ENCODE data around the gene SLC25A14. TPM values are rescaled to one million over a fixed set of nuclear protein-coding genes. Genes with fewer than 3 reads are reported as not detected.
"Not testable (repeated sequence)": the region's sequence is repeated elsewhere in the genome, so short reads cannot be mapped to it uniquely, and the experiment has no call there.

Gene SLC25A14
- total RNA-seq, 3 donors from 2014 or later (not counting 1 experiment from before 2014, with no cell fraction given), result 17.6 to 20.5 (median 19.0) TPM

- H3K36me3 Mint-ChIP-seq, result no peaks in the 10 kb centered on the region
- Histone ChIP-seq H3K27ac (ENCODE audit: low read length) (peak overlapping the region; percentile 35), H3K9me3 (ENCODE audit: control insufficient read depth, insufficient read depth, low read length) (no peaks in the 10 kb centered on the region), H3K27me3 (ENCODE audit: control insufficient read depth, insufficient read depth, low read length) (no peaks in the 10 kb centered on the region), H3K4me1 (ENCODE audit: control insufficient read depth, insufficient read depth, low read length) (peaks cover 7% of the 10 kb centered on the region), H3K36me3 (ENCODE audit: control insufficient read depth, insufficient read depth, low read length) (no peaks in the 10 kb centered on the region), H3K4me3 (ENCODE audit: low read length) (peak overlapping the region; percentile 63)
- H3K4me1 Mint-ChIP-seq, result peaks cover 8 to 23% of the 10 kb centered on the region in 2 donors
- H3K27me3 Mint-ChIP-seq (ENCODE audit: low read depth in 2 of 2), result peaks cover 0 to 1% of the 10 kb centered on the region in 2 donors
- no peaks in the 10 kb centered on the region for H3K9me3 Mint-ChIP-seq
- 17% methylated on average over 7 of the region's 9 CpGs for WGBS (ENCODE audit: insufficient coverage)
- peak overlapping the region; percentile 93 for H3K4me3 Mint-ChIP-seq
- ATAC-seq (peak in 1 of 3 donors; percentile 1), DNase-seq (no peak)
- TF ChIP-seq CTCF (IDR thresholded peaks at IDR 0.05), result no peak
- intact Hi-C loops (cut with micrococcal nuclease), result no loop called here
- H3K27ac Mint-ChIP-seq, result peak overlapping the region; percentile 85 to 92
Observed at GRCh38 chrX:130340271-130340670, 552 bp downstream of the SLC25A14 start.

GRCh38 chrX:130343411-130343810, 3.7 kb downstream of the SLC25A14 start:
- ATAC-seq, result no peak
- no peak for TF ChIP-seq CTCF (IDR thresholded peaks at IDR 0.05)
- WGBS (ENCODE audit: insufficient coverage), result 100% methylated on average over 1 of the region's 1 CpG

GRCh38 chrX:130347321-130347720, 7.6 kb downstream of the SLC25A14 start:
- TF ChIP-seq CTCF (IDR thresholded peaks at IDR 0.05), result no peak
- Histone ChIP-seq H3K27me3 (ENCODE audit: control insufficient read depth, insufficient read depth, low read length) (no peaks in the 10 kb centered on the region), H3K4me3 (ENCODE audit: low read length) (no peak overlapping the region), H3K36me3 (ENCODE audit: control insufficient read depth, insufficient read depth, low read length) (peaks cover 6% of the 10 kb centered on the region), H3K9me3 (ENCODE audit: control insufficient read depth, insufficient read depth, low read length) (no peaks in the 10 kb centered on the region), H3K27ac (ENCODE audit: low read length) (no peak overlapping the region), H3K4me1 (ENCODE audit: control insufficient read depth, insufficient read depth, low read length) (no peaks in the 10 kb centered on the region)
- no peak for ATAC-seq
- Mint-ChIP-seq H3K4me3 (no peak overlapping the region), H3K27me3 (ENCODE audit: low read depth in 2 of 2) (peaks cover 0 to 7% of the 10 kb centered on the region in 2 donors), H3K27ac (no peak overlapping the region), H3K36me3 (no peaks in the 10 kb centered on the region), H3K4me1 (peaks cover 0 to 6% of the 10 kb centered on the region in 2 donors), H3K9me3 (no peaks in the 10 kb centered on the region)
- DNase-seq, result no peak
- WGBS (ENCODE audit: insufficient coverage), result no CpG with 5 or more reads among the region's 1 CpG
- intact Hi-C loops (cut with micrococcal nuclease), result no loop called here

More at GRCh38 chrX:130343411-130343810, 3.7 kb downstream of the SLC25A14 start:
- Mint-ChIP-seq H3K4me1 (peaks cover 8 to 23% of the 10 kb centered on the region in 2 donors), H3K27ac (no peak overlapping the region), H3K9me3 (no peaks in the 10 kb centered on the region), H3K4me3 (no peak overlapping the region), H3K27me3 (ENCODE audit: low read depth in 2 of 2) (peaks cover 0 to 4% of the 10 kb centered on the region in 2 donors), H3K36me3 (no peaks in the 10 kb centered on the region)
- Histone ChIP-seq H3K27ac (ENCODE audit: low read length) (no peak overlapping the region), H3K4me3 (ENCODE audit: low read length) (no peak overlapping the region), H3K4me1 (ENCODE audit: control insufficient read depth, insufficient read depth, low read length) (peaks cover 7% of the 10 kb centered on the region), H3K27me3 (ENCODE audit: control insufficient read depth, insufficient read depth, low read length) (no peaks in the 10 kb centered on the region), H3K9me3 (ENCODE audit: control insufficient read depth, insufficient read depth, low read length) (no peaks in the 10 kb centered on the region), H3K36me3 (ENCODE audit: control insufficient read depth, insufficient read depth, low read length) (no peaks in the 10 kb centered on the region)
- DNase-seq, result no peak
- intact Hi-C loops (cut with micrococcal nuclease), result no loop called here

- Mint-ChIP-seq H3K27me3 (ENCODE audit: low read depth in 2 of 2) (peaks cover 0 to 7% of the 10 kb centered on the region in 2 donors), H3K9me3 (no peaks in the 10 kb centered on the region), H3K36me3 (no peaks in the 10 kb centered on the region), H3K4me1 (peaks cover 0 to 6% of the 10 kb centered on the region in 2 donors), H3K4me3 (no peak overlapping the region), H3K27ac (no peak overlapping the region)
- H3K27ac ChIP-seq (ENCODE audit: low read length), result no peak overlapping the region
- no CpG with 5 or more reads among the region's 3 CpGs for WGBS (ENCODE audit: insufficient coverage)
- no peak for TF ChIP-seq CTCF (IDR thresholded peaks at IDR 0.05)
- intact Hi-C loops (cut with micrococcal nuclease), result no loop called here
- H3K9me3 ChIP-seq (ENCODE audit: control insufficient read depth, insufficient read depth, low read length), result no peaks in the 10 kb centered on the region
- peaks cover 6% of the 10 kb centered on the region for H3K36me3 ChIP-seq (ENCODE audit: control insufficient read depth, insufficient read depth, low read length)
- ATAC-seq, result no peak
- no peak overlapping the region for H3K4me3 ChIP-seq (ENCODE audit: low read length)
- no peaks in the 10 kb centered on the region for H3K4me1 ChIP-seq (ENCODE audit: control insufficient read depth, insufficient read depth, low read length)
- H3K27me3 ChIP-seq (ENCODE audit: control insufficient read depth, insufficient read depth, low read length), result no peaks in the 10 kb centered on the region
- no peak for DNase-seq
Observed at GRCh38 chrX:130351567-130351966, 11.8 kb downstream of the SLC25A14 start.

- intact Hi-C loops (cut with micrococcal nuclease); H3K4me3 ChIP-seq (ENCODE audit: low read length); H3K4me1 Mint-ChIP-seq; H3K36me3 ChIP-seq (ENCODE audit: control insufficient read depth, insufficient read depth, low read length); H3K36me3 Mint-ChIP-seq; H3K4me3 Mint-ChIP-seq; H3K27ac Mint-ChIP-seq; H3K9me3 ChIP-seq (ENCODE audit: control insufficient read depth, insufficient read depth, low read length); DNase-seq; ATAC-seq; H3K4me1 ChIP-seq (ENCODE audit: control insufficient read depth, insufficient read depth, low read length); H3K27ac ChIP-seq (ENCODE audit: low read length); H3K27me3 ChIP-seq (ENCODE audit: control insufficient read depth, insufficient read depth, low read length); H3K27me3 Mint-ChIP-seq (ENCODE audit: low read depth in 2 of 2); H3K9me3 Mint-ChIP-seq: not testable (repeated sequence)
- no CpG with 5 or more reads among the region's 1 CpG for WGBS (ENCODE audit: insufficient coverage)
Observed at GRCh38 chrX:130352050-130352449, 12.3 kb downstream of the SLC25A14 start.

Measured in natural killer cell (primary cell).